Thoracic aorta (tissue), 2 donors: Measurements from ENCODE around the gene TPD52L1. TPM values are rescaled to one million over a fixed set of nuclear protein-coding genes. Genes with fewer than 3 reads are reported as not detected.

Experiments used
- ATAC-seq: fragments of 150-250 bp; one replicate; pipeline ENCODE4 v1.8.0; 2017; ENCODE audit warnings: low read depth; ENCODE audit not compliant: insufficient number of reproducible peaks, low FRiP score
- DNase-seq: peaks from one replicate; pipeline ENCODE4 v3.0.0-alpha.2; 2020; ENCODE audit warnings: low spot score
- H3K27ac ChIP-seq, 2 donors: fragments of 200-600 bp; sonication (generic); 1 replicate in 1 of 2; 2 replicates in 1 of 2; pipeline ENCODE4 v1.5.1; 2016; ENCODE audit warnings: mild to moderate bottlenecking in 2 of 2, moderate library complexity in 2 of 2
- H3K27me3 ChIP-seq: fragments of 200-600 bp; sonication (generic); replicated peaks from 2 replicates; pipeline ENCODE4 v1.6.0; 2016; ENCODE audit warnings: mild to moderate bottlenecking; ENCODE audit not compliant: insufficient read depth
- H3K36me3 ChIP-seq: fragments of 200-600 bp; sonication (generic); one replicate; pipeline ENCODE4 v1.5.1; 2016
- H3K4me1 ChIP-seq, 2 donors: fragments of 200-600 bp; sonication (generic); 1 replicate in 1 of 2; 2 replicates in 1 of 2; pipeline versions ENCODE4 v1.5.1 to v1.6.0; 2016; ENCODE audit warnings: low read depth in 2 of 2, mild to moderate bottlenecking in 1 of 2; ENCODE audit not compliant: control insufficient read depth in 1 of 2
- H3K4me3 ChIP-seq: fragments of 200-600 bp; sonication (generic); 2 replicates; pipeline ENCODE4 v1.5.1; 2016; ENCODE audit warnings: mild to moderate bottlenecking
- H3K9me3 ChIP-seq: fragments of 200-600 bp; sonication (generic); 2 replicates; pipeline ENCODE4 v1.5.1; 2016
- CTCF ChIP-seq: fragments of 200-600 bp; sonication (generic); IDR thresholded peaks from one replicate; pipeline ENCODE4 v1.5.1; 2019; ENCODE audit warnings: antibody characterized with exemption
- total RNA-seq, 2 donors: library from RNA; depleted of rRNA; stranded (reverse); fragments of >200 nt; gene quantifications; one replicate each; pipeline versions ENCODE4 v1.1.0 to v1.2.3, GENCODE V29; 2016

Gene TPD52L1
- total RNA-seq, 2 donors from 2014 or later = 37.1 to 73.5 TPM

DNA sequence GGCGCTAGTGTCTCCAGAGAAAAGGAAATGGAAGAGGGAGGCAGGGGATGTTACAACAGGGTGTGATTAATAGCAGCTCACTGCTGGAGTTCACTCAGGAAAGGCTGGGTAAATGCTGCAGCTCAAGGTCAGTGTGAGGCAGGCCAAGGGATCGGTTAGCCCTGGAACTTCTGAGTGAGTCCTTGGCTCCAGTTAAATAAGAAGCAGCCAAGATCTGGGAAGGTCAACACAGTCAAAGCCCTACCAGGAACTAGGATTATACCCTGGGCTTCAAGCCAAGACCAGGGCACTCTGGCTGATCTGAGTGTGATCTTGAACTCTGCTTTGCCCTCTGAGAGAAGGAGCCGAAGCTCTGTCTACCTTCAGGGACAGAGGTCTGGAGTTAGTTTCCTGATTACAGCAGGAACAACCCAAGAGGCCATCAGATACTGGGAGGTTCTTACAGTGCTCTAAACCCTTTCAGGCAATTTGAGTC, 44.3 kb downstream of the TPD52L1 start:
- ATAC-seq (peak; percentile 90), DNase-seq (peak; percentile 54)
- no peaks in the 10 kb centered on the region for H3K36me3 ChIP-seq
- TF ChIP-seq CTCF = no peak
- H3K9me3 ChIP-seq = no peaks in the 10 kb centered on the region
- no peaks in the 10 kb centered on the region for H3K27me3 ChIP-seq
- peak overlapping the region; percentile 26 for H3K4me3 ChIP-seq
- peak overlapping the region; percentile 64 to 80 for H3K27ac ChIP-seq
- H3K4me1 ChIP-seq = peaks cover 41 to 88% of the 10 kb centered on the region in 2 donors

GRCh38 chr6:125198398-125198937, 44.9 kb downstream of the TPD52L1 start:
- Histone ChIP-seq H3K4me3 (no peak overlapping the region), H3K27me3 (no peaks in the 10 kb centered on the region), H3K36me3 (no peaks in the 10 kb centered on the region), H3K27ac (peak overlapping the region; percentile 62 to 80), H3K9me3 (no peaks in the 10 kb centered on the region), H3K4me1 (peaks cover 48 to 89% of the 10 kb centered on the region in 2 donors)
- TF ChIP-seq CTCF = no peak
- ATAC-seq (no peak), DNase-seq (no peak)

- H3K9me3 ChIP-seq = no peaks in the 10 kb centered on the region
- no peak overlapping the region for H3K4me3 ChIP-seq
- DNase-seq = no peak
- H3K36me3 ChIP-seq = no peaks in the 10 kb centered on the region
- H3K27ac ChIP-seq = peak overlapping the region; percentile 23 to 39
- no peaks in the 10 kb centered on the region for H3K27me3 ChIP-seq
- TF ChIP-seq CTCF = no peak
- no peak for ATAC-seq
- H3K4me1 ChIP-seq = peaks cover 48 to 80% of the 10 kb centered on the region in 2 donors
Measured at GRCh38 chr6:125200941-125201340, 47.4 kb downstream of the TPD52L1 start.

DNA sequence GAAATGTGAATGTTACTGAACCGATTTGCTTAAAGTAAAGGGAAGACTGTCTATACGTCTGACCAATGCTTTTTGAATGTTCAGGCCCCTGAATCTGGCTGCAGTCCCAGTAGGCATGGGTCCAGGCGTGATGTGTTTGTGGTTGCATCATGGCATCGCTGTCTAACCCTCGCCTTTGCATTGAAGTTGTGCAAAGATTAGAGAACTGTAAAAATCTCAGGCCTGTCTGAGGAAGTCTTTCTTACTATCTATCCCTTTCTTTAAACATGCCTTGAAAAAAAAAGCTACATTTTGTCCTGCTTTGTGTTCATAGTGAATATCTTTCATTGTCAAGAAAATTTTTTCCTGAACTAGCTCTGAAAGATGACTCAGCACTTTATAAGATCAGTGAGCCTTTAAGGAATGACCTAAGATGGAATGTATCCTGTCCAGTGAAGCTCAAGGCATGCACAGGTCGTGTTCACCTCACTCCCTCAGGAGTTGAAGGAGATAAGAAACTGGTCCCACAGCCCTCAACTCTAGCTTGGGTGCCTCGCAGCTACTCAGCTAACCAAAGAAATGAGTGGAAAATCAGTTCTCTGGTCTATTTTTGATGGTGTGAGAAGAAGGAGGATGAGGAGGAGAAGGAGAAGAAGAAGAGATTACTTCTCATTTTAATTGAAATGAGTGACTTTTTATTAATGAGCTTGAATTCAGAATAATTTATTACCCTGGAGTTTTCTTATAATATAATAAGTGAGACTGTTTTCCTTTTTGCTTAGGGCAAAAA, 48.6 kb downstream of the TPD52L1 start:
- no peaks in the 10 kb centered on the region for H3K9me3 ChIP-seq
- ATAC-seq (no peak), DNase-seq (no peak)
- no peaks in the 10 kb centered on the region for H3K36me3 ChIP-seq
- H3K27me3 ChIP-seq = no peaks in the 10 kb centered on the region
- no peak overlapping the region for H3K4me3 ChIP-seq
- peaks cover 41 to 76% of the 10 kb centered on the region in 2 donors for H3K4me1 ChIP-seq
- no peak for TF ChIP-seq CTCF
- H3K27ac ChIP-seq = peak overlapping the region; percentile 39 to 53

DNA sequence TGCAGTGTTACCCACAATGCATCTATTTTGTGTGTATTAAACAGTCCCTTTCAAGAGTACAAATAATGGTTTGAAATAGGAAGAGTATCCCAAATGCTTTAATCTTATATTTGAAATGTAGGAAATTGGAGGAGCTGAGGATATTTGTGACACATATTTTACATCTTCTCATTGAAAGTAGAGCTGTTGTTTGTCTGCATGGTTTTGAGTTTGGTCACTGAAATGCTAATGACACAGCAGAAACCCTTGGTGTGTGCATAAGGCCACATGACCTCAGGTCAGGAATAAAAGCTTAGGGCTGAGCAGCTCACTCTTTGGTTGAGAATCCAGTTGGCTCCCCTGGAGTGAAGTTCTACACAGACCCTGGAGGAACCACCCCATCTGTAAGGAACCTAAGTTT, 49.8 kb downstream of the TPD52L1 start:
- no peak for DNase-seq
- no peak for ATAC-seq
- Histone ChIP-seq H3K27ac (peak overlapping the region; percentile 20 to 53), H3K36me3 (no peaks in the 10 kb centered on the region), H3K9me3 (no peaks in the 10 kb centered on the region), H3K4me3 (no peak overlapping the region), H3K27me3 (no peaks in the 10 kb centered on the region), H3K4me1 (peaks cover 29 to 68% of the 10 kb centered on the region in 2 donors)
- no peak for TF ChIP-seq CTCF
